Heart left ventricle (tissue), 16 donors: ENCODE results near the gene MSTO1. TPM values are rescaled to one million over a fixed set of nuclear protein-coding genes. Genes with fewer than 3 reads are reported as not detected.
"Not testable (repeated sequence)": the region's sequence is repeated elsewhere in the genome, so short reads cannot be mapped to it uniquely, and the experiment has no call there.

ENCODE experiments used
- ATAC-seq, 4 donors: fragments of 200-7000 bp; cut with Tn5 transposase; one replicate each; pipeline ENCODE4 v1.9.1; 2020 to 2022; ENCODE audit warnings: moderate library complexity in 4 of 4, mild to moderate bottlenecking in 3 of 4, moderate number of reproducible peaks in 1 of 4
- DNase-seq, 5 donors: peaks; one replicate each; pipeline ENCODE4 v3.0.0-alpha.2; 2020
- H3K27ac ChIP-seq, 12 donors: fragments of 200-600 bp; sonication (generic) in 4 of 12; one replicate each; pipeline versions ENCODE4 v1.5.0 to v1.8.0; 2016 to 2022; ENCODE audit warnings: mild to moderate bottlenecking in 2 of 12
- H3K27me3 ChIP-seq, 9 donors: fragments of 200-600 bp; sonication (generic) in 2 of 9; one replicate each; pipeline versions ENCODE4 v1.5.1 to v1.8.0; 2016 to 2022; ENCODE audit warnings: mild to moderate bottlenecking in 3 of 9
- H3K36me3 ChIP-seq, 9 donors: fragments of 200-600 bp; sonication (generic) in 2 of 9; one replicate each; pipeline versions ENCODE4 v1.5.0 to v1.8.0; 2018 to 2022; ENCODE audit warnings: mild to moderate bottlenecking in 2 of 9
- H3K4me1 ChIP-seq, 12 donors: fragments of 200-600 bp; sonication (generic) in 4 of 12; one replicate each; pipeline versions ENCODE4 v1.5.0 to v1.8.0; 2016 to 2022; ENCODE audit warnings: mild to moderate bottlenecking in 3 of 12
- H3K4me3 ChIP-seq, 12 donors: fragments of 200-600 bp; sonication (generic) in 4 of 12; one replicate each; pipeline versions ENCODE4 v1.5.0 to v1.8.0; 2017 to 2022; ENCODE audit warnings: mild to moderate bottlenecking in 9 of 12, moderate library complexity in 4 of 12
- H3K9me3 ChIP-seq, 12 donors: fragments of 200-600 bp; sonication (generic) in 4 of 12; one replicate each; pipeline versions ENCODE4 v1.5.0 to v1.8.0; 2016 to 2022; ENCODE audit warnings: mild to moderate bottlenecking in 1 of 12
- CTCF ChIP-seq, 12 donors: fragments of 200-600 bp; sonication (generic) in 4 of 12; IDR thresholded peaks; one replicate each; pipeline versions ENCODE4 v1.5.0 to v1.8.0; 2018 to 2022; ENCODE audit warnings: antibody characterized with exemption in 12 of 12, mild to moderate bottlenecking in 5 of 12
- POLR2A ChIP-seq, 2 donors: fragments of 450-650 bp; IDR thresholded peaks; one replicate each; pipeline ENCODE4 v1.6.1; 2017; ENCODE audit warnings: antibody characterized with exemption in 2 of 2, mild to moderate bottlenecking in 2 of 2, moderate library complexity in 2 of 2
- WGBS, 4 donors: extraction: QIAGEN DNeasy Blood & Tissue Kit in 2 of 4; methylation state at CpG; one replicate each; pipeline versions ENCODE4 v1.1.5 to v1.1.7; 2013 to 2018; 5-methylcytosine and 5-hydroxymethylcytosine counted together
- intact Hi-C, 10 donors: fragments of 100-400 bp; cut with DNase I; formaldehyde crosslinking; loops; one replicate each; pipeline versions ENCODE4 v1.11.1 to v1.14.2; 2022
- polyA plus RNA-seq, 2 donors: library from polyadenylated mRNA; stranded (reverse); fragments of 200-250 nt; gene quantifications; one replicate each; pipeline ENCODE4 v1.2.3, GENCODE V29; 2013
- total RNA-seq, 9 donors: library from RNA; depleted of rRNA in 2 of 9; stranded (reverse); fragments of >200 nt in 2 of 9; fragmentation: NEBNext Ultra II Directional in 3 of 9; extraction: Animal tissue kit (Norgen Biotek cat#: 25700) in 3 of 9; gene quantifications; one replicate each; pipeline versions ENCODE4 v1.1.0 to v1.2.4, GENCODE V29; 2016 to 2023
- donor health status: ischemic (EF 13 %, LVEDD 7.1; RV severe dilation, severe dysfunction).
- donor health status: healthy with polysubstance abuse.
- donor health status: DM: no; HTN: yes; CAD: no.
- donor health status: DM: no; HTN: no; CAD: no.
- donor health status: ischemic (EF 25% LVEDD 6.9; RV normal size, moderate dysfunction).
- donor health status: ischemic (EF 25% LVEDD 5.7; RV mildly dilated, moderate dysfunction).
- donor health status: healthy.
- donor health status: DM: yes; HTN: yes; CAD: no.
- donor health status: ischemic (EF 35%, LVEDD 5.7; RV mildly dilated, moderate dysfunction).
- donor health status: nonischemic (EF 11% LVEDD 7.7; RV severe dilation, severe dysfunction).
- donor health status: DM: yes; HTN: yes; CAD: no.
- donor health status: PGD.
- donor health status: ischemic (EF 29% LVEDD 5.4; RV normal size, mild dysfunction).
- donor health status: nonischemic (EF 23%, LVEDD 6.1; RV moderate dilation, normal function).

Gene MSTO1
- total and polyA plus RNA-seq, 11 donors = 5.2 to 22.1 (median 16.0) TPM

GRCh38 chr1:155623357-155623756 lies 13.3 kb downstream of the MSTO1 start:
- no peaks in the 10 kb centered on the region for H3K4me1 ChIP-seq
- H3K4me3 ChIP-seq = no peak overlapping the region
- TF ChIP-seq CTCF (IDR thresholded peaks at IDR 0.05) = no peak
- no peak for TF ChIP-seq POLR2A (IDR thresholded peaks at IDR 0.05)
- ATAC-seq = no peak
- no peak overlapping the region for H3K27ac ChIP-seq
- no peaks in the 10 kb centered on the region for H3K36me3 ChIP-seq
- WGBS, 4 donors = 54 to 88% (median 77%) methylated on average over 1 of the region's 1 CpG
- no peak for DNase-seq
- no peaks in the 10 kb centered on the region for H3K9me3 ChIP-seq
- intact Hi-C loops = no loop called here
- H3K27me3 ChIP-seq = no peaks in the 10 kb centered on the region

DNA sequence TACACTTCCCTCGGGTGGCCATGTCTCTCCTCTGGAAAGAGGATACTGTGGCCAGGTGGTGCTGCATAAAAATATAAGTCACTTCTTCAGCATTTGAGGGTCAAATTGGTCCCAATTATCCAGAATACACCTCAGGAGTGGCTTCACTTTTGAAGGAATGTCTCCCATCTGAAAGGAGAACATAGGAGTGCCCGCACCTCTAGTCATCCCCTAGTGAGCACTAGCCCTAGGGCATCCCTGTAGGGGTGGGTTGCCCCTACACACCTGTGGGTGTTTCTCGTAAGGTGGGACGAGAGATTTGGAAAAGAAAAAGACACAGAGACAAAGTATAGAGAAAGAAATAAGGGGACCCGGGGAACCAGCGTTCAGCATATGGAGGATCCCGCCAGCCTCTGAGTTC lies 16.4 kb downstream of the MSTO1 start:
- H3K4me1 ChIP-seq, ATAC-seq, DNase-seq, H3K27me3 ChIP-seq, H3K4me3 ChIP-seq, H3K27ac ChIP-seq, intact Hi-C loops, H3K36me3 ChIP-seq, H3K9me3 ChIP-seq: not testable (repeated sequence)
- 72 to 90% (median 86%) methylated on average over 4 to 5 of the region's 7 CpGs for WGBS, 4 donors

GRCh38 chr1:155636397-155637153 lies 26.6 kb downstream of the MSTO1 start:
- no peak for DNase-seq
- intact Hi-C loops = no loop called here
- H3K4me1 ChIP-seq = peaks cover 0 to 20% (median 0%) of the 10 kb centered on the region in 12 donors
- peak in 1 of 4 donors; percentile 22 for ATAC-seq
- H3K27me3 ChIP-seq = no peaks in the 10 kb centered on the region
- no peak for TF ChIP-seq POLR2A (IDR thresholded peaks at IDR 0.05)
- TF ChIP-seq CTCF (IDR thresholded peaks at IDR 0.05) = no peak
- peak overlapping the region in 8 of 12 donors; percentile 2 to 63 (median 40) for H3K4me3 ChIP-seq
- WGBS, 4 donors = 74 to 89% (median 85%) methylated on average over 11 of the region's 11 CpGs
- H3K27ac ChIP-seq = peak overlapping the region in 6 of 12 donors; percentile 7 to 84 (median 44)
- peaks cover 0 to 3% (median 0%) of the 10 kb centered on the region in 12 donors for H3K9me3 ChIP-seq
- H3K36me3 ChIP-seq = no peaks in the 10 kb centered on the region

DNA sequence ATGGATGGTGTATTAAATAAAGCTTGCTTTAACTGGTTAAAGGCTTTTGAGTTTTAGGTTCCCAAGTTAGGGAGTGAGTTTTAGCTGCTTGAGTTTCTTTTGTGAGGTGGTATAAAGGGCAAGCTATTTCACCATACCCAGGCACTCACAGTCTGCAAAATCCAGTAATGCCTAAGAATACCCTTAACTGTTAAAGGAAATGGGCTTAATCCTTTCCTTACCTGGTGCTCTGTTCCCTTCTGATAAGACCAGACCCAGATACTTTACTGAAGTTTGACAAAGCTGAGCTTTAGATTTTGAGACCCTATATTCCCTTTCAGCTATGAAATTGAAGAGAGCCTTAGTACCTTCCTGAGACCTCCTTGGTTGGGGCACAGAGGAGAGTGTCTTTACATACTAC lies 30.3 kb downstream of the MSTO1 start:
- DNase-seq = no peak
- H3K27ac ChIP-seq = no peak overlapping the region
- no peak for ATAC-seq
- peaks cover 0 to 25% (median 0%) of the 10 kb centered on the region in 12 donors for H3K4me1 ChIP-seq
- no peak overlapping the region for H3K4me3 ChIP-seq
- peaks cover 0 to 28% (median 5%) of the 10 kb centered on the region in 12 donors for H3K9me3 ChIP-seq
- no peaks in the 10 kb centered on the region for H3K27me3 ChIP-seq
- TF ChIP-seq POLR2A (IDR thresholded peaks at IDR 0.05) (no peak), CTCF (IDR thresholded peaks at IDR 0.05) (no peak)
- intact Hi-C loops = loop anchor here in 2 of 10 donors (10.0 kb wide), 1 partner anchor 46 kb away; no protein-coding TSS in a partner anchor
- no peaks in the 10 kb centered on the region for H3K36me3 ChIP-seq

DNA sequence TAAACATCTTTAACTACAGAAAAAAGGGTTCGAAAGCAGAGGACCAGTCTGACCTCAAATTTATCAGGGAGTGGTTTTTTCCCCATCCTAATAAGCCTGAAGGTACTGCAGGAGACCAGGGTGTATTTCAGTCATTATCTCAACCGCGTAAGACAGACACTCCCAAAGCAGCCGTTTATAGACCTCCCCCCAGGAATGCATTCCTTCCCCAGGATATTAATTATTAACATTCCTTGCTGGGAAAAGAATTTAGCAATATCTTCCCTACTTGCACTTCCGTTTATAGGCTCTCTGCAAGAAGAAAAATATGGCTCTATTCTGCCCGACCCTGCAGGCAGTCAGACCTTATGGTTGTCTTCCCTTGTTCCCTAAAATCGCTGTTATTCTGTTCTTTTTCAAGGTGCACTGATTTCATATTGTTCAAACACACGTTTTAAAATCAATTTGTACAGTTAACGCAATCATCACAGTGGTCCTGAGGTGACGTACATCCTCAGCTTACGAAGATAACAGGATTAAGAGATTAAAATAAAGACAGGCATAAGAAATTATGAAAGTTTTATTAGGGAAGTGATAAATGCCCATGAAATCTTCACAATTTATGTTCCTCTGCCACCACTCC lies 32.7 kb downstream of the MSTO1 start:
- not testable (repeated sequence) for H3K27me3 ChIP-seq, ATAC-seq, H3K27ac ChIP-seq, H3K36me3 ChIP-seq, H3K4me3 ChIP-seq, DNase-seq
- intact Hi-C loops = loop anchor here in 2 of 10 donors (10.0 kb wide), 1 partner anchor 48 kb away; no protein-coding TSS in a partner anchor
- peaks cover 0 to 24% (median 0%) of the 10 kb centered on the region in 12 donors for H3K4me1 ChIP-seq
- WGBS, 4 donors = 80 to 82% (median 81%) methylated on average over 11 of the region's 11 CpGs
- peaks cover 0 to 28% (median 5%) of the 10 kb centered on the region in 12 donors for H3K9me3 ChIP-seq
